ENCODE data around the gene ALOX15B.
"Not testable (repeated sequence)": the region's sequence is repeated elsewhere in the genome, so short reads cannot be mapped to it uniquely, and the experiment has no call there.

Gene ALOX15B

GRCh38 chr17:8062807-8063483 is 24.1 kb downstream of the ALOX15B start:
- no peak for DNase-seq (ENCODE audit: low spot score)

- no peak for DNase-seq (ENCODE audit: low spot score)
Observed at GRCh38 chr17:8063761-8064534, 25.1 kb downstream of the ALOX15B start.

- DNase-seq (ENCODE audit: low spot score), result no peak
Observed at GRCh38 chr17:8064561-8065019, 25.7 kb downstream of the ALOX15B start.

GRCh38 chr17:8066841-8067775 is 28.2 kb downstream of the ALOX15B start:
- no peak for DNase-seq (ENCODE audit: low spot score)

- no peak for DNase-seq (ENCODE audit: low spot score)
Observed at GRCh38 chr17:8067806-8068205, 28.9 kb downstream of the ALOX15B start.

- no peak for DNase-seq (ENCODE audit: low spot score)
Observed at GRCh38 chr17:8068736-8069586, 30.1 kb downstream of the ALOX15B start.

GRCh38 chr17:8069587-8069860 is 30.7 kb downstream of the ALOX15B start:
- DNase-seq (ENCODE audit: low spot score), result no peak

- no peak for DNase-seq (ENCODE audit: low spot score)
Observed at GRCh38 chr17:8071496-8071895, 32.6 kb downstream of the ALOX15B start.

GRCh38 chr17:8072341-8072728 is 33.5 kb downstream of the ALOX15B start:
- DNase-seq (ENCODE audit: low spot score), result no peak

GRCh38 chr17:8072729-8073461 is 34.0 kb downstream of the ALOX15B start:
- DNase-seq (ENCODE audit: low spot score), result no peak

GRCh38 chr17:8073627-8074484 is 35.0 kb downstream of the ALOX15B start:
- peak; percentile 78 for DNase-seq (ENCODE audit: low spot score)

GRCh38 chr17:8074554-8074953 is 35.7 kb downstream of the ALOX15B start:
- DNase-seq (ENCODE audit: low spot score), result no peak

GRCh38 chr17:8075081-8075480 is 36.2 kb downstream of the ALOX15B start:
- no peak for DNase-seq (ENCODE audit: low spot score)

- no peak for DNase-seq (ENCODE audit: low spot score)
Observed at GRCh38 chr17:8075574-8076342, 36.9 kb downstream of the ALOX15B start.

GRCh38 chr17:8076502-8077266 is 37.8 kb downstream of the ALOX15B start:
- DNase-seq (ENCODE audit: low spot score), result no peak

GRCh38 chr17:8077939-8078338 is 39.1 kb downstream of the ALOX15B start:
- not testable (repeated sequence) for DNase-seq (ENCODE audit: low spot score)

- peak; percentile 87 for DNase-seq (ENCODE audit: low spot score)
Observed at GRCh38 chr17:8079291-8080207, 40.7 kb downstream of the ALOX15B start.
